Left lung (tissue), 10 donors: ENCODE data around the gene PRDM5. TPM values are rescaled to one million over a fixed set of nuclear protein-coding genes. Genes with fewer than 3 reads are reported as not detected.

Experiments
- ATAC-seq: fragments of 200-7000 bp; cut with Tn5 transposase; one replicate; pipeline ENCODE4 v1.9.1; 2020; ENCODE audit warnings: moderate library complexity
- DNase-seq, 4 donors: peaks; one replicate each; pipeline ENCODE4 v3.0.0-alpha.2; 2013 to 2020
- H3K27ac ChIP-seq, 2 donors: fragments of 200-600 bp; sonication (generic) in 1 of 2; one replicate each; pipeline versions ENCODE4 v1.5.0 to v1.8.0; 2020 to 2021
- H3K27me3 ChIP-seq, 2 donors: fragments of 200-600 bp; sonication (generic) in 1 of 2; one replicate each; pipeline versions ENCODE4 v1.5.0 to v1.8.0; 2020 to 2021
- H3K36me3 ChIP-seq, 2 donors: fragments of 200-600 bp; sonication (generic) in 1 of 2; one replicate each; pipeline versions ENCODE4 v1.5.0 to v1.8.0; 2020 to 2021
- H3K4me1 ChIP-seq, 2 donors: fragments of 200-600 bp; one replicate each; pipeline ENCODE4 v1.8.0; 2021
- H3K4me3 ChIP-seq, 2 donors: fragments of 200-600 bp; sonication (generic) in 1 of 2; one replicate each; pipeline versions ENCODE4 v1.5.0 to v1.8.0; 2020 to 2021; ENCODE audit warnings: mild to moderate bottlenecking in 1 of 2
- H3K9me3 ChIP-seq, 2 donors: fragments of 200-600 bp; sonication (generic) in 1 of 2; one replicate each; pipeline versions ENCODE4 v1.5.0 to v1.8.0; 2020 to 2021
- intact Hi-C, 2 donors: fragments of 100-400 bp; cut with DNase I; formaldehyde crosslinking; loops; one replicate each; pipeline versions ENCODE4 v1.11.2 to v1.14.2; 2022
- polyA plus RNA-seq, 6 donors: library from polyadenylated mRNA; unstranded; fragments of 120-200 nt; gene quantifications; one replicate each; pipeline ENCODE4 v1.2.1, GENCODE V29; 2013; ENCODE audit not compliant: insufficient read length in 6 of 6
- total RNA-seq, 2 donors: library from RNA; stranded (reverse); fragmentation: NEBNext Ultra II Directional; extraction: Animal tissue kit (Norgen Biotek cat#: 25700); gene quantifications; one replicate each; pipeline ENCODE4 v1.2.1, GENCODE V29; 2021
- TF ChIP-seq, protein P1 (sequence below), 2 donors: fragments of 200-600 bp; sonication (generic) in 1 of 2; IDR thresholded peaks; one replicate each; pipeline versions ENCODE4 v1.5.0 to v1.8.0; 2021; ENCODE audit warnings: antibody characterized with exemption in 2 of 2
- donor health status: DM: no; HTN: yes; CAD: no.
- donor health status: DM: no; HTN: no; CAD: no.

The PRDM5 gene
- total and polyA plus RNA-seq, 8 donors = 12.1 to 35.1 (median 30.3) TPM

DNA sequence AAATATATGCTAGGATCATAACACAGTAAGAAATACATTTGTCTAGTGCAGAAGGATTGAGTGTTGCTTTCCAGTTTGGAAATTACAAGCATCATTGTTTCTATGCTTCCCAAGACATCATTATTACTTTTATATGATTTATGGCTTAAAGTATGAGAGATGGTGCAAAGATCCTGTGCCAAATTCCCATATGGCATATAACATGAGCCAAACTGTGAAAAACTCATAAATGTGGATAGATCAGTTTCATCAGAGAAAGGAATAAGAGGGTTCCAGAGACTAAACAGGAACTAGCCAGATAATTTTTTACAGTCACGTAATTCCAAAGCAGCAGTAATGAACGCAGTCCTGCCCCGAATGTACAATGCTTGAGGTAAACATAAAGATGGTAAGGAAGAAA, 126.3 kb downstream of the PRDM5 start:
- Histone ChIP-seq H3K27me3 (no peaks in the 10 kb centered on the region), H3K27ac (no peak overlapping the region), H3K36me3 (peaks cover 0 to 4% of the 10 kb centered on the region in 2 donors), H3K9me3 (no peaks in the 10 kb centered on the region), H3K4me1 (no peaks in the 10 kb centered on the region), H3K4me3 (no peak overlapping the region)
- no peak for DNase-seq
- TF ChIP-seq, protein P1, sequence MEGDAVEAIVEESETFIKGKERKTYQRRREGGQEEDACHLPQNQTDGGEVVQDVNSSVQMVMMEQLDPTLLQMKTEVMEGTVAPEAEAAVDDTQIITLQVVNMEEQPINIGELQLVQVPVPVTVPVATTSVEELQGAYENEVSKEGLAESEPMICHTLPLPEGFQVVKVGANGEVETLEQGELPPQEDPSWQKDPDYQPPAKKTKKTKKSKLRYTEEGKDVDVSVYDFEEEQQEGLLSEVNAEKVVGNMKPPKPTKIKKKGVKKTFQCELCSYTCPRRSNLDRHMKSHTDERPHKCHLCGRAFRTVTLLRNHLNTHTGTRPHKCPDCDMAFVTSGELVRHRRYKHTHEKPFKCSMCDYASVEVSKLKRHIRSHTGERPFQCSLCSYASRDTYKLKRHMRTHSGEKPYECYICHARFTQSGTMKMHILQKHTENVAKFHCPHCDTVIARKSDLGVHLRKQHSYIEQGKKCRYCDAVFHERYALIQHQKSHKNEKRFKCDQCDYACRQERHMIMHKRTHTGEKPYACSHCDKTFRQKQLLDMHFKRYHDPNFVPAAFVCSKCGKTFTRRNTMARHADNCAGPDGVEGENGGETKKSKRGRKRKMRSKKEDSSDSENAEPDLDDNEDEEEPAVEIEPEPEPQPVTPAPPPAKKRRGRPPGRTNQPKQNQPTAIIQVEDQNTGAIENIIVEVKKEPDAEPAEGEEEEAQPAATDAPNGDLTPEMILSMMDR (IDR thresholded peaks at IDR 0.05) = no peak
- intact Hi-C loops = no loop called here
- ATAC-seq = no peak

DNA sequence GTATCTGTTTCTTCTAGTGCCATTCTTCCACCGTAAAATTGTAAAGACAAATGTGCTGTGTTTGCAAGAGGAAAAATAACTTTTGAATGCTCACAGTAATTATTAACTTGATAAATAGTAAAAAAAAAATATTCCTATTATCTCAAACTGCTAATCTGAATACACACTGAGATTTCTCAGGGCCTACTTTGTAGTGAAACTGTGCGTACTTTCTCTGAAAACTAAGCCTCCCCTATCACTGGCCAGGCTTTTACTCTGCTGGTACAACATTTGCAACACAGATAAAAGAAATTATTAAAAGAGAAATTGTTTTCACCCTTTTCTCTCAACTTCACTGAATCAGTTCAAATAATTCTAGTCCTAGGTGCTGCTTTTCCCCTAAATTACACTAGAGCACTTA, 137.3 kb downstream of the PRDM5 start:
- no peak overlapping the region for H3K4me3 ChIP-seq
- no peaks in the 10 kb centered on the region for H3K9me3 ChIP-seq
- no peak for ATAC-seq
- DNase-seq = no peak
- H3K27me3 ChIP-seq = no peaks in the 10 kb centered on the region
- no peaks in the 10 kb centered on the region for H3K4me1 ChIP-seq
- TF ChIP-seq, protein P1 (IDR thresholded peaks at IDR 0.05) = no peak
- intact Hi-C loops = no loop called here
- no peaks in the 10 kb centered on the region for H3K36me3 ChIP-seq
- no peak overlapping the region for H3K27ac ChIP-seq

DNA sequence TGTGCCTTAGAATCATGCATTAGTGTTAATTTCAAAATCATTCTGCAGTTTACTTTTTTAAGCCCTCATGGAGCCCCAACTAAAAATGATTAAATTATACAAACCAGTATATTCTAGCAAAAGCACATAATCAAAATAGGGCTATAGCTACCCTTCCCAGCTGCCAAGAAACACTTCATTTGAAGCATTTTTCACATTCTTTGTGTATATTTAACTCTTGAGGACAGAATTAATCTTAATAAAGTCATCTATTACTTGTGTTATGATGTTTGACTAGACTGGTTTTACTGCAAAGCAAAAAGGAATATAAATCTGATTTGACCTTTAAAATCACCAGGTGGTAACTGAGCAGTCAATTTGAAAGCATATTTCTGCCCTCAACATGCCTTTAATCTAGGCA, 145.1 kb downstream of the PRDM5 start:
- DNase-seq (peak in 2 of 4 donors; percentile 33 to 34), ATAC-seq (no peak)
- Histone ChIP-seq H3K4me3 (no peak overlapping the region), H3K27ac (no peak overlapping the region), H3K9me3 (no peaks in the 10 kb centered on the region), H3K4me1 (peaks cover 0 to 5% of the 10 kb centered on the region in 2 donors), H3K36me3 (no peaks in the 10 kb centered on the region), H3K27me3 (no peaks in the 10 kb centered on the region)
- intact Hi-C loops = no loop called here
- TF ChIP-seq, protein P1 (IDR thresholded peaks at IDR 0.05) = no peak

DNA sequence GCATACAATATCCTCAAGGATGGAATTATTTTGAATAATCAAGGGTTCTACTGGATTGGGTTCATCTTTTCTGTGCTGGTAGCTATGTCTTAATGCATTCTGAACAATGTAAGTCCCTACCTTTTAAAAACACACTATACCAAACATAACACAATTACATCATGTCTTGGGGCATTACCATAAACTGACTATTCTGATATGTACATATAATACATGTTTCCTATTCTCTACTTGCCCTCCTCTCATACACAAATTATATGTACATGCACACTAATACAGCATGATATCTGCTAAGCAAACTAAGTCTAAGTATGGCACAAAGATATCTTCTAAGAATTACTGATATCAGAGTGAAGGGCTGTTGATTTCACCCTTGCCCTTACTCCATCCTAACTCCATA, 147.1 kb downstream of the PRDM5 start:
- ATAC-seq (no peak), DNase-seq (no peak)
- intact Hi-C loops = no loop called here
- TF ChIP-seq, protein P1 (IDR thresholded peaks at IDR 0.05) = no peak
- no peaks in the 10 kb centered on the region for H3K9me3 ChIP-seq
- H3K4me1 ChIP-seq = peaks cover 0 to 5% of the 10 kb centered on the region in 2 donors
- no peak overlapping the region for H3K27ac ChIP-seq
- no peaks in the 10 kb centered on the region for H3K27me3 ChIP-seq
- no peaks in the 10 kb centered on the region for H3K36me3 ChIP-seq
- H3K4me3 ChIP-seq = no peak overlapping the region

DNA sequence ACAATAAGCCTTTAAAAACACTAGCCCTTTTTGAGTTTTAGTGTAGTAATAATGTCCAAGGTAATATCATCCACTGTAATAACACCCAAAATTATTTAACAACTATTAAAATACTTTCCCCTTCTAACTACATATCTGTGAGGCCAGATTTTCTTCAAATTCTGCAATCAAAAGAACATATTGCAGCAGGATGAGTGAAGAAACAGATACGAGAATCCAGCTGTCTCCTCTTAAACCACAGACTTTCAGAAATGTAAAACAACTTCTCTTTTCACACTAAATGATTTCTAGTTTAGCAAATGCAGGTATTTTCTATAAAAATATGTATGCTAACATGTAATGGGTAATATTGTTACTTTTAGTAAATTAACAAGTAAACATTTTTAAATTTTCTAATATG, 148.9 kb downstream of the PRDM5 start:
- Histone ChIP-seq H3K4me3 (no peak overlapping the region), H3K27me3 (no peaks in the 10 kb centered on the region), H3K4me1 (peaks cover 0 to 5% of the 10 kb centered on the region in 2 donors), H3K27ac (peak overlapping the region in 1 of 2 donors; percentile 64), H3K9me3 (no peaks in the 10 kb centered on the region), H3K36me3 (no peaks in the 10 kb centered on the region)
- no peak for DNase-seq
- TF ChIP-seq, protein P1 (IDR thresholded peaks at IDR 0.05) = no peak
- ATAC-seq = no peak
- intact Hi-C loops = no loop called here
